Glomerular visceral epithelial cell (primary cell): ENCODE measurements around the gene ATP5ME.
"Not testable (repeated sequence)": the region's sequence is repeated elsewhere in the genome, so short reads cannot be mapped to it uniquely, and the experiment has no call there.

Source experiments
- DNase-seq: peaks from one replicate; pipeline ENCODE4 v3.0.0-alpha.2; 2016; ENCODE audit errors: extremely low spot score

ATP5ME gene

DNA sequence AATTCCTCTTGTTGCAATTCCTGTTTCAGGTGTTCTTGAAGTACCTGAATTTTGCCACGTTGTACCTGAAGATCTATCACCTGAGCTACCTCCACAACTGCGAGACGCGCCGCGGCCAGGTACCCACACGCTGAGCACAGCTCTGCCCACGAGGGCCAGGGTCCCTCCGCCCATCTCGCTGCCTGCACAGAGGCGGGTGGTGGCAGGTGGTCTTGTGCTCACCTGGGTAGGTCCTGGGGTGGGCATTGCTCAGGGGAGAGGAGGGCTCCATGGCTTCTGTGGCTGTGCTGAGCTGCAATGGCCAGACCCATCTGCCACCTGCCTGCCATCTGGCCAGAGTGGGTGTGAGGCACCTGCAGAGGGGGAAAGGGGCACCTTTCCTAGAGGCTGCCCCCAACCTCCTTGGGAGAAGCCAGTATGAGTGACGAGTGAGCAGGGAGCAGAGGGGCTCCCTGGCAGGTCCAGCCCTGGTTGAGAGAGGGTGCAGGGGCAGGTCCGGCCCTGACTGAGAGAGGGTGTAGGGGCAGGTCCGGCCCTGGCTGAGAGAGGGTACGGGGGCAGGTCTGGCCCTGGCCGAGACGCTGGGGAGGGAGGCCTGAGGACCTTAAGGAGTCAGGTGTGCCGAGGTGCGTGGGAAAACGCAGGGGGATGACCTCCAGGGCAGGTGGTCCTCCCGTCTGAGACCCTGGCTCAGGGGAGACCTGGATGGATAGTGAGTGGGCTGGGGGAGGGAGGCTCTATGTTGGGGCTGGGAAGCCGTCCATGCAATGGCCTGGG, 38.0 kb downstream of the ATP5ME start:
- DNase-seq = no peak

DNA sequence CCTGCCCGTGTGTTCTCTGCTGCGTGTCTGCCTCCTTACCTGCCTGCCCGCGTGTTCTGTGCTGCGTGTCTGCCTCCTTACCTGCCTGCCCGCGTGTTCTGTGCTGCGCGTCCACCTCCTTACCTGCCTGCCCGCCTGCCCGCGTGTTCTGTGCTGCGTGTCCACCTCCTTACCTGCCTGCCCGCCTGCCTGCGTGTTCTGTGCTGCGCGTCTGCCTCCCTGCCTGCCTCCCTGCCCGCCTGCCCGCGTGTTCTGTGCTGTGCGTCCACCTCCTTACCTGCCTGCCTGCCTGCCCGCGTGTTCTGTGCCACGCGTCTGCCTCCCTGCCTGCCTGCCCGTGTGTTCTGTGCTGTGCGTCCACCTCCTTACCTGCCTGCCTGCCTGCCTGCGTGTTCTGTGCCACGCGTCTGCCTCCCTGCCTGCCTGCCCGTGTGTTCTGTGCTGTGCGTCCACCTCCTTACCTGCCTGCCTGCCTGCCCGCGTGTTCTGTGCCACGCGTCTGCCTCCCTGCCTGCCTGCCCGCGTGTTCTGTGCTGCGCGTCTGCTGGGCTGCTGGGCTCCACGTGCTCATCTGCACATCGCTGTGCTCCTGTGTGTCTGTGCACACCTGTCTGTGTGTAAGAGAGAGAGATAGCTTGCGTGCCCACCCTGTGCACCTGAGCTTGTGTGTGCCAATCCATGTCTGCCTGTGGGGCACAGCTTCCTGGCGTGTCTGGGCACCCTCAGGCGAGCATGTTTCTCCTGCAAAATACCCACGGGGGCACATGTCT, 38.8 kb downstream of the ATP5ME start:
- not testable (repeated sequence) for DNase-seq

DNA sequence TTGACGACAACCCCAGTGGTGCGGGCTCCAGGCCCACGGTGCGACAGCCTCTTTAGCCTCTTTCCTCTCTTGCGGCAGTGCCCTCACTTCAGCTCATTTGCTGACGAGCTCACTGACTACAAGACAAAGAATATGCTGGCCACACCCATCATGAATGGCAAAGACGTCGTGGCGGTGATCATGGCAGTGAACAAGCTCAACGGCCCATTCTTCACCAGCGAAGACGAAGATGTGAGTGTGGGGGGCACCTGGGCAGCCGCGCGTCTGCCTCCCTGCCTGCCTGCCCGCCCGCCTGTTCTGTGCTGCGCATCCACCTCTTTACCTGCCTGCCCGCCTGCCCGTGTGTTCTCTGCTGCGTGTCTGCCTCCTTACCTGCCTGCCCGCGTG, 39.5 kb downstream of the ATP5ME start:
- no peak for DNase-seq

DNA sequence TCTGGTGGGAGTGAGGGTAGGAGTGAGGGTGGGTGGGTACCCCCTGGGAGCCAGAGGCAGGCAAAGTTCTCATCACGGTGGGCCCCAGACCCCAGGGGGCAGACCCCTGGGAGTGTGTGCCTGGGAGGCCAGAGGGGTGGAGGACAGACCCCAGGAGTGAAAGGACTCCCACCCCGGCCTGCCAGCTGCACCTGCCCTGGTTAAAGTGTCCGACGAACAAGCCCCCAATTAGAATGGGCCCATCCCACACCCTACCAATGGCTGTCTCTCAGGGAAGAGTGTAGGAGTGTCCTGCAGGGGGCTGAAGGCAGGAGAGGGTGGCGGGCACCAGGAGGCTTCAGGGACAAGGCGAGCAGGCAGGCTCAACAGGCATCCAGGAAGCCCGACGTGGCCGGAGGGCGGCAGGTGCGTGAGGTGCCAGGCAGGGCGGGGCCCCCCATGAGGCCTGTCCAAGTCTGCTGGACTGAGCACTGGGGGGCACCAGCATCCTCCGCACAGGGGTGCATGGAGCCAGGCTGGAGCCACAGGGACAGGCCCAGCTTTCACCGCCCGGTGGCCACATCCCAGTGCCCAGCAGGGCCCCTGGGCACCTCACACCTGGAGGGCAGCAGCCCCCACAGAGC, 40.0 kb downstream of the ATP5ME start:
- DNase-seq = no peak

DNA sequence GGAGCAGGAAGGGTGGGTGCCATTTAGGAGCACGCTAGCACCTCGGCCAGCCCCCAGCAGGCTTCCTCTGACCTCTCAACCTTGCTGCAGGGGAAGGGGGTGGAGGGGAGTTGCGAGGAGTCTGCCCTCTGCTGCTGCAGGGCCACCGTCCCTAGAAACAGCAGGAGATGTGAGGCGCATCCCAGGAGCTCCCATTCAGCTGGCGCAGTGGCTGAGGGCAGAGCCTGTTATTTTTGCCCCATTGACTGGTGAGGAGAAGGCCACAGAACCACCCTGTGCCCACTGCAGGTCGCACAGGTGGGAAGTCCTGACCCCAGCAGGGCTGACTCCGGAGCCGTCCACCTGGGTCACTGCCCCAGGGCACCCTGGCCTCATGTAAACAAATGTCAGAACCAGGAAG, 40.7 kb downstream of the ATP5ME start:
- no peak for DNase-seq

DNA sequence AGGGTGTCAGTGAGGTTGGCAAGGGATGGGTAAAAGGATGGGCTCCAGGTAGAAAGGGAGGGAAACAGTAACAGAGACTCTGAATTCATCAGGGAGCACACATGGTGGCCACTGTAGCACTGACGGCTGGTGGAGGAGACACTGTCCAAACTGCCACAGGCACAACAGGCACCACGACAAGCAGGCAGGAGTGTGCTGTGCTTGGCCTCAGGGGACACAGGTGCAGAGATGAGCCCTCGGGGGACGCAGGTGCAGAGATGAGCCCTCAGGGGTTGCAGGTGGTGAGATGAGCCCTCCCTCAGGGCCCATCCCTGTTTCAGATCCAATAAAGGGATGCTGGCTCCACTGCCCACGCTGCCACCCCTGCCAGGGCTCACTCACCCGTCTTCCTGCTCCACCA, 41.1 kb downstream of the ATP5ME start:
- DNase-seq = no peak

DNA sequence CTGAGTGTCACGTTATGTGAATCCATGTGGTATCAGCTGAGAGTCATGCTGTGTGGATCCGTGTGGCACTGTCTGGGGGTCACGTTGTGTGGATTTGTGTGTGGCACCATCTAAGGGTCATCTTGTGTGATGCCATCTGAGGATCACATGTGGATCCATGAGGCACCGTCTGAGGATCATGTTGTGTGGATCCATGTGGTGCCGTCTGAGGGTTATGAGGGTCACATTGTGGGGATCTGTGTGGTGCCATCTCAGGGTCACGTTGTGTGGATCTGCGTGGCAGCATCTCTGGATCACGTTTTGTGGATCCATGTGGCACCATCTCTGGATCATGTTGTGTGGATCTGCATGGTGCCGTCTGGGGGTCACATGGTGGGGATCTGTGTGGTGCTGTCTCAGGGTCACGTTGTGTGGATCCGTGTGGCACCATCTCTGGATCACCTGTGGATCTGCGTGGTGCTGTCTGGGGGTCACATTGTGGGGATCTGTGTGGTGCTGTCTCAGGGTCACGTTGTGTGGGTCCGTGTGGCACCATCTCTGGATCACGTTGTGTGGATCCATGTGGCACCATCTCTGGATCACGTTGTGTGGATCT, 41.8 kb downstream of the ATP5ME start:
- DNase-seq = no peak

DNA sequence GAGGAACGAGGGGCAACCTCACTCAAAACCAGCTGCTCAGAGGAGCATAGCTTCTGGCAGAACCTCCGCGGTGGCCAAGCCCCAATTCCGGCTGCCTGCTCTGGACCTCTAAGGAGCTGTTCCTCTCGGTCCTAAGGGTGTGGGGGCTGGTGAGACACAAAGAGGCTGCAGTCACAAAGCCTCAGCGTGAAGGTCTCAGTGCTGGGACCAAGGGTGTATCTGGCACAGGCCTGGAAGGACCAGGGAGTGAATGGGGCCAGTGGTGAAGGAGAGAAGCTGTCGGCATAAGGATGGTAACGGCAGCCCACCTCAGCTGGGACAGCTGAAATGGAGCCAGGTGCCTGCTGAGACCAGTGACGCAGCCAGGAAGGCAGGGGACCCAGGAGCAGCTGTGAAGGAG, 43.4 kb downstream of the ATP5ME start:
- DNase-seq = no peak

DNA sequence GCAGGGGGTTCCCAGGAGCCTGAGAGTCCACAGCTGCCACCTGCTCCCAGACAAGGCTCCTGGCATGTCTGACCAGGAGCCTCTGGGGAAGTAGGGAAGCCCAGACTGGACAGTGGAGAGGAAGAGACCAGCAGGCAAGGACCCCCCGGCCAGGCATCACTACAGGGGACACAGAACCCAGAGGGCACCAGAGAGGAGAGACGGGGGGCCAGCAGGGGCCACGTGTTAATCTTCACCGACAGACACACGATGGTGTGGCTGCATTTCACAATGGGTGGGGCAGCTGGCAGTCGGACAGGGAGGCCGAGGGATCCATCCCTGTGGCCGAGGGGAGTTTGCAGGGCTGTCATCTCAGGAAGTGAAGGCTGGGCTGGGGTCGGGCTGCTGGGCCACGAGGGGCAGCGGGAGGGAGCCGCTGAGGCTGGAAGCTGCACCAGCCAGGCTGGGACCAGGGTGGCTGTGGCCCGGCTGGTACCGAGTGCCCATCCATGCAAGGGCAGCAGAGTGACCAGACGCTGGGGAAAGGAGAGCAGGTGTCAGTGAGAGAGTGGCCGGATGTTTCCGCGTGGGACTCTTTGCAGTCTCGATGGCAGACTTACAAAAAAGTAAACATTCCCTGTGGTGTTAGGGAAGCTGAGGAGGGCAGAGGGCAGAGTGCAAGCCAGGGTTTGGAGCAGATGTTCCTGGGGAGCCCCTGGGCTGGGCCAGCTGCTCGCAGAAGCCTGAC, 44.0 kb downstream of the ATP5ME start:
- DNase-seq = no peak

DNA sequence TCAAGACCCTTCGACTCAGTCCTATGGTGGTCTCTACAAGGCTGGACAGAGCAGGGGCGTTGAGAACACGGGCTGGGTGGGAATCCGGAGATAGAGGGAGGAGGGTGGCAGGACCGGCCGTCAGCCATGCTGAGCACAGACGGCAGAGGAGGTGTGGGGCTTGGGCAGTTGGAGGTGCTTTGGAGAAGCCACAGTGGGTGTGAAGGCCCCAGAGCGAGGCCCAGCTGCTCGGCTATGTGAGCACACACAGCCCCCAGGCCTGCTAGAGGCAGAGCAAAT, 44.5 kb downstream of the ATP5ME start:
- no peak for DNase-seq

DNA sequence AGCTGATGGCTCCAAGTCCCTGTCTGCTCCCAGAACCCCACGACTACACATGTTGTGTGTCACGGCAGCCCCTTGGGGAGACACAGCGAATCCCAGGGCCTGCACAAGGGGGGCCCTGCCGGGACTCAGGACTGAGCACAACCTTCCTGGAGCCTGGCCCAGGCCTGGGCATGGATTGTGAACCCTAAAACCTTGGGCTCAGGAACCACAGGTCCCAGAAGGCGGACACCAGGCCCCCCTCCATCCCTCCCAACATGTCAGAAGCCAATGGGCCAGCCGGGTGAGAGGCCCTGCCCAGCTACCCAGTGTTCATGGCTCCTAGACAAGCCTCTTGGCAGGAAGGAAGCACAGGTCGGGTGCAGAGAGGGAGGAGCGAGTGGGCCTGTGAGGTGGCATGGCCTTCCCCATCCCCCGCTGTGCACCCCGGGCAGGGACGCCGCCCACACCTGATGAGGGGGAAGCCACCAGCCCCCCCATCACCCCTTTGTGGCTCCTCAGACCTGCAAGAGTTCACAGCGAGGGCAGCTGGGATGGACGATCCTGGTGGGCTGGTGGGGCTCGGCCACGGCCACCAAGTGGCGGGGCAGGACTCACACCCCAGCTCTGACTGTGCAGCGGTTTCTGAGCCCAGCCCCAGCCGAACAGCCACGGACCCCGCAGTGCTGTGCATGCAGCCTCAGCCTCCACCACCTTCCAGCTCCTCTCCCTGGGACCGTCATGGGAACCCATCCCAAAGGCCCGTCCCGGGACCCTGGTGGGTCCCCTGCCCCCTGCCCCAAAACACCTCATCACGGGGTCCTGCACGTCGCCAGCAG, 45.0 kb downstream of the ATP5ME start:
- no peak for DNase-seq

DNA sequence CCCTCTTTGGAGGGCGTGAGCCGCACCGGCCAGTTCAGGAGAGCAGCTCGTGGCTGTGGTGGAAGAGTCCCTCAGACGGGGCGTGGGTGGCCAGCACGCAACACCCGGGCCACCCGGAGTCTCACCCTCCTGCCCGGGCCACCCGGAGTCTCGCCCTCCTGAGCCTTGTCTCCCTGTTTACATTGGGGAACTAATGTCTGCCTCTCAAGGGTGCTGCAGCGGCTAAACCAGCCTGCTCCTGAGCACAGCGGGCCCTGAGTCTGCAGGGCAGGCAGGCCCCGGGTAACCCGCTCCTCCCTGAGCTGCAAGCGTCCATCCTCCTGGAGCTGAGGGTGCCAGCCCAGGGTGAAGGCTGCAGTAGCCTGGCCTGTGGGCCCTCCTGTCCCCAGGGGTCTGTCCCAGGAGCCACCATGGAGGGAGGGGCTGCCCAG, 45.8 kb downstream of the ATP5ME start:
- no peak for DNase-seq

DNA sequence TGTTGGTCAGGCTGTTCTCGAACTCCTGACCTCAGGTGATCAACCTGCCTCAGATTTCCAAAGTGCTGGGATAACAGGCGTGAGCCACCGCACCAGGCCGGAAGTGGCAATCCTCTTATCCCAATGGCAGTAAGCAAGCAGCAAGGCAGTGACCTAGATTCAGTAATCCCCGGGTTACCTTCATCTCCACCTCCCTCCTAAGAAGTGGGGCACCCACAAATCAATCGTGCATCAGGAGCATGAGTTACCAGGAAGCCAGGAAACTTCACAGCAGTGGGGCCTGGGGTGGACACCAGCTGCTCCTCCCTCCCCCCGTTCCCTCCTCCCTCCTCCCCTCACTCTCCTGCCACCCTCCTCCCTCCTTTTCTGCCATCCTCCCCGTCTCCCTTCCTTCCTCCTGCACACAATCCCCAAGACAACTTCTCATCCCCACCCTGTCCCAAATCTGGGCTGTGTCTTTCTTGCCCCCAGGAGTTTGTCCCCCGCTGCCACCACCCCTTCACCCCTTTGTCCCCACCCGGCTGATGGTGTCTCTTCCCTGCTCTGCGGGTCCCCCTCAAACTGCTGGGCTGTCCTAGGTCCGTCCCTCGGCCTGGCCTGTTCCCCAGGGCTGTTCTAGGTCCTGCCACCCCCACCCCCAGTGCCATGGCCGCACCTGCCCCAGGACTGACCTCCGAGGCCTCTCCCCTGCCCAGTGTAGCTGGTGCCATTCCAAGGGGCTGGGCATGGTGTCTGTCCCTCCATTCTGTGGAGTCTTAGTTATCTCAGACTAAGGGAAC, 46.5 kb downstream of the ATP5ME start:
- no peak for DNase-seq

DNA sequence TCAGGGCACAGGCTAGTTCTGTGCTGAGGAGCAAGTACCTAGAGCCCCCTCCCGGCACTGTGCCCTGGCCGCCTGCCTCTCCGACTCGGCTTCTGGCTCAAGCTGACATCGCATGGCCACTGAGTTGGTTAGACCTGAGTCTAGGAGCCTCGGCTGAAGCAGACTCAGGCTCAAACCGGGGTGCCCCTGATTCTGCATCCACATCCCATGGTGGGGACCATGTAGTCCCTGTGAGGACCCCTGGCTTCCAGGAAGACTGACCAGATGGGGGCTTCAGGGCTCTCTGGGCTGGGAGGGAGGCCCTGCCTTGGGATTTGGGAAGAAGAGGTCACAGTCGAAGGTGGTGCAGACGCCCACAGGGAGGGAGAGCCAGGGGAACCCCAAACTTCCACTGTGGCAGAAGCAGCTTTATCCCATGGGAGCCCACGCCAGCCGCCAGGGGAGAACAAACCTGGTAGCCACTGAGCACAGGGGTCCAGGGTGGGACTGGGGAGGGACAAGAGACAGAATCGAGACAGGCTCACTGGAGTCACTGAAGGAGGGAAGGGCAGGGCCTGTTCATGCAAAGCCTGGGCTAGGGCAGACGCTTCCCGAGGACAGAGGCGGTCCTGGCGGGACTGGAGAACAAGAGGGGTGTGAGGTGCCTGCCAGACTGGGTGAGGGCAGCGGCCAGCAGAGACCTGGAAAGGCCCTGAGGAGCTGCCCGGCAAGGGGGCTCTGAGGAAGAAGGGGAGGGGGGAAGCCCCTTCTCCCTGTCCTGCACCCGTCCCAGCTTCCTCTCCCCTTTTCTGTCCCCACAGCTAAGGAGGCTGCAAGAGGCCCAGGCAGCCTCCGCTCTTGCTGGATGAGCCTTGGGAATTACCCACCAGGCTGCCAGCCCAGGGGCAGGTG, 47.6 kb downstream of the ATP5ME start:
- no peak for DNase-seq

DNA sequence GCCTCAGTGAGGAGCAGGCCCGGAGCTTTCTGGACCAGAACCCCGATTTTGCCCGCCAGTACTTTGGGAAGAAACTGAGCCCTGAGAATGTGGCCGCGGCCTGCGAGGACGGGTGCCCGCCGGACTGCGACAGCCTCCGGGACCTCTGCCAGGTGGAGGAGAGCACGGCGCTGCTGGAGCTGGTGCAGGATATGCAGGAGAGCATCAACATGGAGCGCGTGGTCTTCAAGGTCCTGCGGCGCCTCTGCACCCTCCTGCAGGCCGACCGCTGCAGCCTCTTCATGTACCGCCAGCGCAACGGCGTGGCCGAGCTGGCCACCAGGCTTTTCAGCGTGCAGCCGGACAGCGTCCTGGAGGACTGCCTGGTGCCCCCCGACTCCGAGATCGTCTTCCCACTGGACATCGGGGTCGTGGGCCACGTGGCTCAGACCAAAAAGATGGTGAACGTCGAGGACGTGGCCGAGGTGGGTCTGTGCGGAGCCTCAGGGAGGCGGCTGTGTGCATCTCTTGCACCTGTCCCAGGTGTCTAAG, 48.4 kb downstream of the ATP5ME start:
- no peak for DNase-seq

DNA sequence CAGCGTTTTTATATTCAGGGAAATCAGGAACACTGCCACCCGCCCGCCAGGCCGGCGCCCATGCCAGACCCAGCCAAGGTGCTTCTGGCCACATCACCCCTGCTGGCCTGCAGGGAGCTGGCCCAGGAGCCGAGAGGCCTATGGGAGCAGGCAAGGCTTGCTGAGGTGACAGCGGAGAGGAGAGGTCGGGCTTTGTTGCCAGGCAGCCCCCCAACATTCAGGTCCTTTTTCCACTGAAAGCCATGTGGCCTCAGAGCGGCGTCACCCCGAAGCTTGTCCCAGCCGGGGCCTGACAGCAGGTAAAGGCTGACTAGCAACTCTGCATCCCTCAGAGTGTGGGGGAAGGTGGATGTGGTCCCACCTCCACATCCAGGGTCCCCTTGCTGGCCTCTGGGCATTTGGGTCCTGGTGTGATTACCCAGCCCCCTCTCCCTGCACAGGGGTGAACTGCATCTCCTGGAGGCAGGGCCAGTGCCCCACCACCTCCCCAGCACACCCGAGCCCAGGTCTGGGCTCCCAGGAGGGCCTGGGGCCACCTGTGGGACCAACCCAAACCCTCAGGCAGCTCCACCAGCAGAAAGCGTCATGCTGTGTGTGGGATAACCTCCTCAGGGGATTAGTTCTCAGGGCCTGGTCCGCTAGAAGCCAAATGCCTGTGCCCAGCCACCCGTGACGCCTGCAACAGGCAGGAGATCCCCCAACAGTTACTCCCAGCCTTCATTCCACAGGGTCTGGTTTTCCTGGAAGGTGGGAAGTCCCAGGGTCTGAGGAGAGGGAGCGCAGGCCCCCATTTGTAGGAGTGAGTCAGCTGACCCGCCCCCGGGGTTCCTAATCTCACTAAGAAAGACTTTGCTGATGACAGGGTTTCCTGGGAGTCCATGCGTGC, 49.1 kb downstream of the ATP5ME start, which contains the start of gene PDE6B:
Gene PDE6B, plus strand, starts transcription at position 869 of the 886 bp plus-strand sequence. CDS start 54 bp downstream, outside the sequence.
- peak; percentile 86 for DNase-seq

DNA sequence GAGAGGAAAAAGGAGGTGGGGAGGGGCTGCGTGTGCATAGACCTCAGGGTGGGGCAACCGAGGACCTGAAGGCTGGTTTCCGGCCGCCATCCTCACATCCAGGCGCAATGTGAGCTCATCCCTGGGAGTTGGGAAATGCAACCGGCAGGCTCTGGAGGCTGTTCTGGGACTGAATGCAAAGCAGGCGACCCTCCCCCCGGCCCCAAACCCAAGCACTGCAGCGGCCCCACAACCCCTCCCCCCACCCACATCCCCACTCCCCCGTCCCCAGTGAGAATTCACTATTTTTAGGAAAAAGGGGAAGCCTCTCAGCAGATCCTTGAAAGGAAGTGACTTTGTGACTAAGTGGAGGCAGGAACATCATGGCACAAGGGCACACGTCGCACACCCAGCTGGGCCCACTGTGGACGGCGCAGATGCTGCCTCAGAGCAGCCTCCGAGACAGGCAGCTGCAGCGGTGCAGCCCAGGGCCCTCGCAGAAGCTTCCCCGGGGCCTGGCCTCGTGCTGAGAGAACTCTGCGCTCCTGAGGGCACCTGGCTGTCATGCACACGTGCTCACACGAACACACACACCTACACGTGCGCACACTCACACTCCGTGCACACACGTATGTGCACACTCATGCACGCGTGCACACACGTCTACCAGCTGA, 50.0 kb downstream of the ATP5ME start:
- DNase-seq = no peak
